Activated CD8-positive, alpha-beta T cell treated with anti-CD3 and anti-CD28 coated beads for 36 hours (primary cell): ENCODE measurements around the gene FBXL19. TPM values are rescaled to one million over a fixed set of nuclear protein-coding genes. Genes with fewer than 3 reads are reported as not detected.

Source experiments
- ATAC-seq: fragments of 200-7000 bp; cut with Tn5 transposase; one replicate; pipeline ENCODE4 v1.10.0; 2021; ENCODE audit warnings: mild to moderate bottlenecking, moderate library complexity
- CTCF ChIA-PET: fragments of 350-600 bp; sonication (Branson Sonifier 250); formaldehyde crosslinking; loops from one replicate; lab custom pipeline; 2021; ENCODE audit warnings: antibody characterized with exemption; lab: Charles Lee
- POLR2A ChIA-PET: fragments of 350-600 bp; sonication (Branson Sonifier 250); formaldehyde crosslinking; loops from one replicate; lab custom pipeline; 2021; ENCODE audit warnings: antibody characterized with exemption; lab: Charles Lee
- DNase-seq: peaks from one replicate; pipeline ENCODE4 v3.0.0-alpha.2; 2020
- H3K27ac Mint-ChIP-seq: one replicate; pipeline ENCODE4 v1.8.0; 2021; ENCODE audit warnings: mild to moderate bottlenecking, mixed read lengths
- H3K27me3 Mint-ChIP-seq: one replicate; pipeline ENCODE4 v1.8.0; 2021; ENCODE audit warnings: mixed read lengths
- H3K36me3 Mint-ChIP-seq: one replicate; pipeline ENCODE4 v1.8.0; 2021; ENCODE audit warnings: low read depth, mixed read lengths
- H3K4me1 Mint-ChIP-seq: one replicate; pipeline ENCODE4 v1.8.0; 2021; ENCODE audit warnings: low read depth, mixed read lengths
- H3K4me3 Mint-ChIP-seq: one replicate; pipeline ENCODE4 v1.8.0; 2021; ENCODE audit warnings: mild to moderate bottlenecking, moderate library complexity, mixed read lengths
- H3K9me3 Mint-ChIP-seq: one replicate; pipeline ENCODE4 v1.8.0; 2021; ENCODE audit warnings: mixed read lengths
- intact Hi-C: fragments of 100-400 bp; cut with micrococcal nuclease; formaldehyde crosslinking; loops from one replicate; pipeline ENCODE4 v1.10.0; 2022
- total RNA-seq, 2 experiments: library from RNA; stranded (reverse); gene quantifications; one replicate each; pipeline ENCODE4 v1.2.3, GENCODE V29; 2021
- TF ChIP-seq, protein P1 (sequence below): fragments of 200-600 bp; IDR thresholded peaks from one replicate; pipeline ENCODE4 v1.8.0; 2022; ENCODE audit warnings: antibody characterized with exemption, mild to moderate bottlenecking

The FBXL19 gene
- total RNA-seq, 2 experiments from 2014 or later: 21.1 to 22.0 TPM

DNA sequence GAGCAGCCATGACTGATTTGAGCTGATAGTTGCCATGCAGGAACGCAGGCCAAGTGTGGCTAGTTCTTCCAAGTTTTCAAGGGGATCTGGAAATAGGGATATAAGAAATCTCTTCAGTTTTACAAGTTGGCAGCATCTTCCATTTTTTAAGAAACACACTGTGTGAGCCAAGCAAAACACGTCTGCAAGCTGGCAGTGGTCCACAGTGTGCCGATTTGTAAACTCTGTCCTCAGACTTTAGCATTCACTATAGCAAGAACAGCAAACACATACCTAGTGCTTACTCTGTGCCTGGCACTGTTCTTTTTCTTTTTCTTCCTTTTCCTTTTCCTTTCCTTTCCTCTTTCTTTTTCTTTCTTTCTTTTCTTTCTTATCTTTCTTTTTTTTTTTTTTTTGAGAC lies 28.4 kb downstream of the FBXL19 start:
- intact Hi-C loops: no loop called here
- Mint-ChIP-seq H3K4me3 (no peak overlapping the region), H3K9me3 (no peaks in the 10 kb centered on the region), H3K27me3 (no peaks in the 10 kb centered on the region), H3K36me3 (no peaks in the 10 kb centered on the region), H3K4me1 (peaks cover 29% of the 10 kb centered on the region), H3K27ac (no peak overlapping the region)
- ATAC-seq: no peak
- ChIA-PET POLR2A (interaction anchor here (2.0 kb wide), 1 partner anchor 229 kb away, joined by 6 read pairs; the partner anchor contains the start of gene FUS), CTCF (interaction anchor here (0.6 to 3.5 kb wide), 2 partner anchors 9 to 16 kb away, joined by 3 to 50 read pairs; no protein-coding TSS in a partner anchor)
- TF ChIP-seq, protein P1, sequence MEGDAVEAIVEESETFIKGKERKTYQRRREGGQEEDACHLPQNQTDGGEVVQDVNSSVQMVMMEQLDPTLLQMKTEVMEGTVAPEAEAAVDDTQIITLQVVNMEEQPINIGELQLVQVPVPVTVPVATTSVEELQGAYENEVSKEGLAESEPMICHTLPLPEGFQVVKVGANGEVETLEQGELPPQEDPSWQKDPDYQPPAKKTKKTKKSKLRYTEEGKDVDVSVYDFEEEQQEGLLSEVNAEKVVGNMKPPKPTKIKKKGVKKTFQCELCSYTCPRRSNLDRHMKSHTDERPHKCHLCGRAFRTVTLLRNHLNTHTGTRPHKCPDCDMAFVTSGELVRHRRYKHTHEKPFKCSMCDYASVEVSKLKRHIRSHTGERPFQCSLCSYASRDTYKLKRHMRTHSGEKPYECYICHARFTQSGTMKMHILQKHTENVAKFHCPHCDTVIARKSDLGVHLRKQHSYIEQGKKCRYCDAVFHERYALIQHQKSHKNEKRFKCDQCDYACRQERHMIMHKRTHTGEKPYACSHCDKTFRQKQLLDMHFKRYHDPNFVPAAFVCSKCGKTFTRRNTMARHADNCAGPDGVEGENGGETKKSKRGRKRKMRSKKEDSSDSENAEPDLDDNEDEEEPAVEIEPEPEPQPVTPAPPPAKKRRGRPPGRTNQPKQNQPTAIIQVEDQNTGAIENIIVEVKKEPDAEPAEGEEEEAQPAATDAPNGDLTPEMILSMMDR: no peak
- no peak for DNase-seq

DNA sequence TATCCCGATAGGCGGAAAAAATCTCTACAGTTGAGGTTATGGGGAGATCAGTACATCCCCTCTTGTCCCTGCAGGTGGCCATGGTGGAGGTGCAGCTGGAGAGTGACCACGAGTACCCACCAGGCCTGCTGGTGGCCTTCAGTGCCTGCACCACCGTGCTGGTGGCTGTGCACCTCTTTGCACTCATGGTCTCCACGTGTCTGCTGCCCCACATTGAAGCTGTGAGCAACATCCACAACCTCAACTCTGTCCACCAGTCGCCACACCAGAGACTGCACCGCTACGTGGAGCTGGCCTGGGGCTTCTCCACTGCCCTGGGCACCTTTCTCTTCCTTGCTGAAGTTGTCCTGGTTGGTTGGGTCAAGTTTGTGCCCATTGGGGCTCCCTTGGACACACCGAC lies 29.7 kb downstream of the FBXL19 start:
- TF ChIP-seq, protein P1: no peak
- peaks cover 29% of the 10 kb centered on the region for H3K4me1 Mint-ChIP-seq
- ChIA-PET CTCF (interaction anchor here (0.6 to 3.5 kb wide), 13 partner anchors 11 to 916 kb away, joined by 3 to 50 read pairs (median 6); partner anchors contain the start of genes HSD3B7, KAT8, ZNF646 and ZNF668), POLR2A (interaction anchor here (0.6 to 2.1 kb wide), 7 partner anchors 9 to 229 kb away, joined by 3 to 8 read pairs (median 3); partner anchors contain the start of genes ZNF646 and ZNF668)
- intact Hi-C loops: no loop called here
- no peaks in the 10 kb centered on the region for H3K27me3 Mint-ChIP-seq
- H3K9me3 Mint-ChIP-seq: no peaks in the 10 kb centered on the region
- no peak overlapping the region for H3K4me3 Mint-ChIP-seq
- ATAC-seq (no peak), DNase-seq (no peak)
- no peaks in the 10 kb centered on the region for H3K36me3 Mint-ChIP-seq
- H3K27ac Mint-ChIP-seq: no peak overlapping the region

DNA sequence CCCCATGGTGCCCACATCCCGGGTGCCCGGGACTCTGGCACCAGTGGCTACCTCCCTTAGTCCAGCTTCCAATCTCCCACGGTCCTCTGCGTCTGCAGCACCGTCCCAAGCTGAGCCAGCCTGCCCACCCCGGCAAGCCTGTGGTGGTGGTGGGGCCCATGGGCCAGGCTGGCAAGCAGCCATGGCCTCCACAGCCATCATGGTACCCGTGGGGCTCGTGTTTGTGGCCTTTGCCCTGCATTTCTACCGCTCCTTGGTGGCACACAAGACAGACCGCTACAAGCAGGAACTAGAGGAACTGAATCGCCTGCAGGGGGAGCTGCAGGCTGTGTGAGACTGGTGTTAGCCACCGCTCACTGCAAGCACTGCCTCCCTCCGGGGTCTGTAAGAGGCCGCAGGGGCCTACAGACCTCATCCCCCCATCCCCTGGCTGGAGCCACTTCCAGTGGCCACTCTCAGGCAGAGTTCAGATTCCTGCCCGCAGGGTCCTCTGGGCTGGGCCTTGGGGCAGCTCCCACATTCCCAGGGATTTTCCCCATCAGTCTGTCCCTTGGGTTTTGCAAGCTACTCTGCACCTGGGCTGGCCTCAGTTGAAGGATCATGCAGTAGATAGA lies 30.2 kb downstream of the FBXL19 start:
- intact Hi-C loops: no loop called here
- Mint-ChIP-seq H3K27me3 (no peaks in the 10 kb centered on the region), H3K27ac (no peak overlapping the region), H3K9me3 (no peaks in the 10 kb centered on the region), H3K4me3 (no peak overlapping the region), H3K4me1 (peaks cover 31% of the 10 kb centered on the region), H3K36me3 (peaks cover 3% of the 10 kb centered on the region)
- peak; percentile 86 for DNase-seq
- POLR2A ChIA-PET: interaction anchor here (0.6 to 2.1 kb wide), 8 partner anchors 10 to 229 kb away, joined by 3 to 8 read pairs (median 4); partner anchors contain the start of genes ZNF646 and ZNF668
- peak; percentile 25 for ATAC-seq
- TF ChIP-seq, protein P1: peak; percentile 93
- CTCF ChIA-PET: interaction anchor here (0.6 to 3.5 kb wide), 26 partner anchors 9 to 915 kb away, joined by 3 to 50 read pairs (median 5); partner anchors contain the start of genes ARMC5, HSD3B7, KAT8 and ZNF646

DNA sequence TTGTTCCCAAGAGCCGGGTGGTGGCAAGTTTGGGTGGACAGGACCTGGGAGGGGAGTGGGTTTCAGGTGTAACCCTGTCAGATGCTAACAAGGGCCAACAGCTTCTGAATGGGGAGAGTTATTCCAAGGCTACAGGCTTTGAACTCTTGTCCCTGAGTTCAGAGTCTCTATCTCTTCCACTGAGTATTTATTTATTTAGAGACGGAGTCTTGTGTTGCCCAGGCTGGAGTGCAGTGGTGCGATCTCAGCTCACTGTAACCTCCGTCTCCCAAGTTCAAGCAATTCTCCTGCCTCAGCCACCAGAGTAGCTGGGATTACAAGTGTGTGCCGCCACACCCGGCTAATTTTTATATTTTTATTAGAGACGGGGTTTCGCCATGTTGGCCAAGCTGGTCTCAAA lies 31.6 kb downstream of the FBXL19 start:
- CTCF ChIA-PET: interaction anchor here (1.2 to 3.5 kb wide), 7 partner anchors 13 to 505 kb away, joined by 3 to 50 read pairs (median 6); partner anchors contain the start of gene ARMC5
- ATAC-seq: no peak
- TF ChIP-seq, protein P1: no peak

More for the DNA sequence above, 31.6 kb downstream of the FBXL19 start:
- Mint-ChIP-seq H3K36me3 (peaks cover 15% of the 10 kb centered on the region), H3K27ac (no peak overlapping the region), H3K4me3 (no peak overlapping the region), H3K27me3 (no peaks in the 10 kb centered on the region), H3K4me1 (peaks cover 38% of the 10 kb centered on the region), H3K9me3 (no peaks in the 10 kb centered on the region)
- no peak for DNase-seq
- POLR2A ChIA-PET: no interaction called here
- intact Hi-C loops: no loop called here
